ENCODE results near the gene PXDC1. TPM values are rescaled to one million over a fixed set of nuclear protein-coding genes. Genes with fewer than 3 reads are reported as not detected.
"Not testable (repeated sequence)": the region's sequence is repeated elsewhere in the genome, so short reads cannot be mapped to it uniquely, and the experiment has no call there.

Gene PXDC1
- total and polyA plus RNA-seq, 5 donors: 18.9 to 43.9 (median 23.7) TPM

DNA sequence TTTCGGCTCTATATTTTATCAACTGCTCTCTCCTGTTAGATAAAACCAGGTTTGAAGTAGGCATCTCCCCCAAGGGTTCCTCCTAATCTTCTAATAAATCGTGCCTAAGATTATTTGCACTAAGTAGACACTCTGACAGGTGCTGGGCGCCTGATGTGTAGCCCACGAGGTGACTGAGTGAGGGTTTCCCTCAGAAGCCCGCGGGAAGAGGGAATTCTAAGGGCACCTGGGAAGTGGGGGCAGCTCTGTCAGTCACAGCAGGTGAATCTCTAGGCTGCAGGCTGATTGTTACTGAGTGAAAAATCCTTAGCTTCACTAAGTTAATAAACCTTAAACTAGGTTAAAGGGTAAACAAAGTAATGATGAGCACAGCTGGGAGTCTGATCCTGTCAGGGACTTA, 68.2 kb downstream of the PXDC1 start:
- ATAC-seq: no peak
- DNase-seq: no peak
- H3K27ac ChIP-seq (ENCODE audit: low read length): no peak overlapping the region
- peaks cover 3% of the 10 kb centered on the region for H3K9me3 ChIP-seq (ENCODE audit: control insufficient read depth, low read length)
- intact Hi-C loops (cut with DNase I): no loop called here
- no peak overlapping the region for H3K4me3 ChIP-seq (ENCODE audit: low read length)
- 73% methylated on average over 6 of the region's 6 CpGs for WGBS
- no peaks in the 10 kb centered on the region for H3K4me1 ChIP-seq (ENCODE audit: control insufficient read depth, insufficient read depth, low read length)
- H3K27me3 ChIP-seq (ENCODE audit: control insufficient read depth, insufficient read depth): no peaks in the 10 kb centered on the region

DNA sequence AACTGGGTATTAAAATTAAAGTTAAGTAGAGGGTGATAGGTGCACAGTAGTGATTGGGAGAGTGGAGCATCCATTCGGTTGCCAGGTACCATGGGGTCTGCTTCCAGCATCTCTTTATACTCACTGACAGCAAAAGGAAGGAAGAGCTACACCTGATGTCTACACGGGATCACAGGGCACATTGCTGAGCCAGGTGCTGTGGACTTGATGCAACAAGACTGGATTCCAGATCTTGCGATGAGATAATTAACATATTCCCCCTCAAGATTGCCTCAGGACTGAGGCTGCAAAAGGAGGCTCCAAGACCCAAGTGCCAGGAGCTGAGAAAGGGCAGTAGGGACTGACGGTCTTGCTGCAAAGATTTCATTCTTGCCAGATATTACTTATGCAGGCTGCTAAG, 72.6 kb downstream of the PXDC1 start:
- DNase-seq: no peak
- no peak overlapping the region for H3K27ac ChIP-seq (ENCODE audit: low read length)
- ATAC-seq: no peak
- WGBS: 90% methylated on average over 4 of the region's 4 CpGs
- H3K27me3 ChIP-seq (ENCODE audit: control insufficient read depth, insufficient read depth): no peaks in the 10 kb centered on the region
- intact Hi-C loops (cut with DNase I): no loop called here
- no peak overlapping the region for H3K4me3 ChIP-seq (ENCODE audit: low read length)
- peaks cover 3% of the 10 kb centered on the region for H3K9me3 ChIP-seq (ENCODE audit: control insufficient read depth, low read length)
- H3K4me1 ChIP-seq (ENCODE audit: control insufficient read depth, insufficient read depth, low read length): no peaks in the 10 kb centered on the region

DNA sequence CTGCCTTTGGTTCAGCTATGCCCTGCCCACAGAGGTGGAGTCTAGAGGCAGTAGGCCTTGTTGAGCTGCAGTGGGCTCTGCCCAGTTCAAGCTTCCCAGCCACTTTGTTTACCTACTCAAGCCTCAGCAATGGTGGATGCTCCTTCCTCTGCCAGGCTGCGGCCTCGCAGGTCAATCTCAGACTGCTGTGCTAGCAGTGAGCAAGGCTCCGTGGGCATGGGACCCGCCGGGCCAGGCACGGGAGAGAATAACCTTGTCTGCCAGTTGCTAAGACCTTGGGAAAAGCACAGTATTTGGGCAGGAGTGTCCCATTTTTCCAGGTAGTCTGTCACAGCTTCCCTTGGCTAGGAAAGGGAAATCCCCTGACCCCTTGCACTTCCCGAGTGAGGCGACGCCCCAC, 73.8 kb downstream of the PXDC1 start:
- H3K4me1 ChIP-seq (ENCODE audit: control insufficient read depth, insufficient read depth, low read length); H3K27me3 ChIP-seq (ENCODE audit: control insufficient read depth, insufficient read depth); ATAC-seq; H3K27ac ChIP-seq (ENCODE audit: low read length); H3K9me3 ChIP-seq (ENCODE audit: control insufficient read depth, low read length); DNase-seq; intact Hi-C loops (cut with DNase I); H3K4me3 ChIP-seq (ENCODE audit: low read length): not testable (repeated sequence)
- WGBS: 94% methylated on average over 9 of the region's 9 CpGs

DNA sequence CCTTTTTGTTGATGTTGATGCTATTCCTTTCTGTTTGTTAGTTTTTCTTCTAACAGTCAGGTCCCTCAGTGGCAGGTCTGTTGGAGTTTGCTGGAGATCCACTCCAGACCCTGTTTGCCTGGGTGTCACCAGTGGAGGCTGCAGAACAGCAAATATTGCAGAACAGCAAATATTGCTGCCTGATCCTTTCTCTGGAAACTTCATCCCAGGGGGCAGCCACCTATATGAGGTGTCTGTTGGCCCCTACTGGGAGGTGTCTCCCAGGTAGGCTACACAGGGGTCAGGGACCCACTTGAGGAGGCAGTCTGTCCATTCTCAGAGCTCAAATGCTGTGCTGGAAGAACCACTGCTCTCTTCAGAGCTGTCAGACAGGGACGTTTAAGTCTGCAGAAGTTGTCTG, 74.2 kb downstream of the PXDC1 start:
- H3K9me3 ChIP-seq (ENCODE audit: control insufficient read depth, low read length); ATAC-seq; intact Hi-C loops (cut with DNase I); DNase-seq; H3K27ac ChIP-seq (ENCODE audit: low read length); H3K4me3 ChIP-seq (ENCODE audit: low read length); H3K4me1 ChIP-seq (ENCODE audit: control insufficient read depth, insufficient read depth, low read length); H3K27me3 ChIP-seq (ENCODE audit: control insufficient read depth, insufficient read depth): not testable (repeated sequence)
- WGBS: 54% methylated on average over 1 of the region's 1 CpG

Other genes starting within 250 kb of the PXDC1 start
- 10 to 100 TPM; 14.0 to 25.3 (median 23.9) TPM for gene FAM50B, start 97.7 kb upstream of the PXDC1 start, total RNA-seq
- 18.4 TPM for gene FAM50B, start 97.7 kb upstream of the PXDC1 start, polyA plus RNA-seq